ENCODE data around the gene NAT14. TPM values are rescaled to one million over a fixed set of nuclear protein-coding genes. Genes with fewer than 3 reads are reported as not detected.
"Not testable (repeated sequence)": the region's sequence is repeated elsewhere in the genome, so short reads cannot be mapped to it uniquely, and the experiment has no call there.

NAT14 gene
- total RNA-seq, 4 donors from 2014 or later: 5.1 to 28.3 (median 12.2) TPM

DNA sequence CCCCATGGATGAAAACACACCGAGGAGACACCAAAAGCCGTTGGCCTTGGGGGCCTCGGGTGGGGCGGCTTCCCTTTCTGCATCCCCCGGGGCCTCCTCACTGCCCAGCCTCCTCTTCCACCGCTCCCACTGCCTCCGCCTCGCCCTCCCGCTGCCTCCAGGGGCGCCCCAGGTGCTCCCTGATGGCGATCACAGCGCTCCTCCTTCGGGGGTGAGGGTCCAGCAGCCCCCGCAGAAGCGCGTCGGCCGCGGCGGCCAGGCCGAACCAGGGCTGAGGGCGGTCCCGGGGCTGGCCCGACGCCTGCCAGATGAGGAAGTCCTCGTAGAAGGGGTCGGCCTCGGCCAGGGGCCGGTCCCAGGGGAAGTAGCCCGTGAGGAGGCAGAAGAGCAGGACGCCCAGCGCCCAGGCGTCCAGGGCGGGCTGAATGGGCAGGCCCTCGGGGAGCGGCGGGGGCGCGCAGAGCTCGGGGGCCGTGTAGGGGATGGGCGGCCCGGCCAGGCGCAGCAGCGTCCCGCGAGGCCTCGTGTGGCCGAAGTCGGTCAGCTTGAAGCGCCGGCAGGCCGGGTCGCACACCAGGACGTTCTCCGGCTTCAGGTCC, 44.7 kb downstream of the NAT14 start:
- WGBS, 2 donors: 92 to 93% methylated on average over 40 to 55 of the region's 56 CpGs
- Histone ChIP-seq H3K4me3 (replicated peaks in 1 of 3) (no peak overlapping the region), H3K9me3 (no peaks in the 10 kb centered on the region), H3K27me3 (no peaks in the 10 kb centered on the region), H3K4me1 (peaks cover 0 to 6% of the 10 kb centered on the region in 2 donors), H3K27ac (no peak overlapping the region), H3K36me3 (no peaks in the 10 kb centered on the region)
- intact Hi-C loops (cut with DNase I): no loop called here
- no peak for DNase-seq
- TF ChIP-seq CTCF (IDR thresholded peaks at IDR 0.05) (no peak), POLR2A (IDR thresholded peaks at IDR 0.05) (no peak)

DNA sequence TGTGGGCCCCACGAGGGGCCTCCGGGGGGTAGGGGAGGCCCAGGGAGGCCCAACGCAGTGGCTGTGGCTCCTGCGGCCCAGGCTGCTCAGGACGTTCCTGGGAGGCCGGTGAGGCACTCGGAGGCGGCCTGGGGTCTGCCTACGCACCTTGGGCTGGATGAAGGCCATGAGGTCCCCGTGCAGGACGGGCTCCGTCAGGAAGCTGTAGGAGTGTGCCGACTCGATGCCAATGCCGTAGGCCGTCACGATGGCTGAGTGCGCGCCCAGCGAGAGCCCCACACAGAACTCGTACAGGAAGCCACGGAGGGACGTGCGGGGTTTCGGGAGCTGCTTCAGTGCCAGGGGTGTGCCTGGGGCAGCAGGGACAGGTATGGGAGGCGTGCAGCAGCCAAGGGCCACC, 46.0 kb downstream of the NAT14 start:
- H3K4me3 ChIP-seq (replicated peaks in 1 of 3): no peak overlapping the region
- no peak for DNase-seq
- intact Hi-C loops (cut with DNase I): no loop called here
- H3K27me3 ChIP-seq: no peaks in the 10 kb centered on the region
- H3K36me3 ChIP-seq: no peaks in the 10 kb centered on the region
- H3K27ac ChIP-seq: no peak overlapping the region
- H3K4me1 ChIP-seq: peaks cover 0 to 6% of the 10 kb centered on the region in 2 donors
- H3K9me3 ChIP-seq: no peaks in the 10 kb centered on the region
- 89 to 100% methylated on average over 3 to 23 of the region's 26 CpGs for WGBS, 2 donors
- TF ChIP-seq CTCF (IDR thresholded peaks at IDR 0.05) (no peak), POLR2A (IDR thresholded peaks at IDR 0.05) (no peak)

GRCh38 chr19:55534280-55534679, 49.3 kb downstream of the NAT14 start:
- H3K9me3 ChIP-seq; H3K27me3 ChIP-seq; intact Hi-C loops (cut with DNase I); H3K4me3 ChIP-seq (replicated peaks in 1 of 3); H3K27ac ChIP-seq; H3K4me1 ChIP-seq; DNase-seq; H3K36me3 ChIP-seq: not testable (repeated sequence)
- 78 to 93% methylated on average over 7 of the region's 7 CpGs for WGBS, 2 donors

- Histone ChIP-seq H3K36me3 (no peaks in the 10 kb centered on the region), H3K4me3 (replicated peaks in 1 of 3) (no peak overlapping the region), H3K27me3 (no peaks in the 10 kb centered on the region), H3K27ac (no peak overlapping the region), H3K9me3 (no peaks in the 10 kb centered on the region), H3K4me1 (no peaks in the 10 kb centered on the region)
- no peak for TF ChIP-seq POLR2A (IDR thresholded peaks at IDR 0.05)
- no peak for TF ChIP-seq CTCF (IDR thresholded peaks at IDR 0.05)
- WGBS, 2 donors: 80 to 84% methylated on average over 12 of the region's 12 CpGs
- intact Hi-C loops (cut with DNase I): no loop called here
- DNase-seq: no peak
These were observed 50.4 kb downstream of the NAT14 start for GRCh38 chr19:55535173-55535964.

DNA sequence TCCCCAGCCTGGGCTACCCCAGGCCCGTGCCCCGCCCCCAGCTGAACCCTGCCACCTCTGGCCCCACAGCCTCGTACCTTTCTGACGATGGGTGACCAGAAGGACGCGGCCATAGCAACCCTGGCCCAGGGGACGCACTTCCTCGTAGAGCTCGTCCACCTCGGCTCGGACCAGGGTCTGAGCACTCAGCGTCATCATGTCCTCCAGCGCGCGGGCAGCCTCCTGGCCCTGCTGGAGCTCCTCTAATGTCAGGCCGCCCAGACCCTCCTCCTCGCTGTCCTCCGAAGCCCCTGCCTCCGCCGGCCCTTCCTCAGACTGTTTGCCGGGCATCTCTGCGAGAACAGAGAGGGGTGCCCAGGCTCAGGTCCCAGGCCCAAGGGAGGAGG, 51.0 kb downstream of the NAT14 start:
- no peak overlapping the region for H3K27ac ChIP-seq
- no peak for TF ChIP-seq POLR2A (IDR thresholded peaks at IDR 0.05)
- no peak for TF ChIP-seq CTCF (IDR thresholded peaks at IDR 0.05)
- H3K4me1 ChIP-seq: no peaks in the 10 kb centered on the region
- H3K9me3 ChIP-seq: no peaks in the 10 kb centered on the region
- no peaks in the 10 kb centered on the region for H3K36me3 ChIP-seq
- WGBS, 2 donors: 88 to 91% methylated on average over 15 to 20 of the region's 22 CpGs
- DNase-seq: no peak
- H3K4me3 ChIP-seq (replicated peaks in 1 of 3): no peak overlapping the region
- intact Hi-C loops (cut with DNase I): no loop called here
- no peaks in the 10 kb centered on the region for H3K27me3 ChIP-seq
